ENCODE measurements around the gene TBCK. TPM values are rescaled to one million over a fixed set of nuclear protein-coding genes. Genes with fewer than 3 reads are reported as not detected.

TBCK gene
- total RNA-seq, 1 experiment from 2014 or later = 22.3 TPM

DNA sequence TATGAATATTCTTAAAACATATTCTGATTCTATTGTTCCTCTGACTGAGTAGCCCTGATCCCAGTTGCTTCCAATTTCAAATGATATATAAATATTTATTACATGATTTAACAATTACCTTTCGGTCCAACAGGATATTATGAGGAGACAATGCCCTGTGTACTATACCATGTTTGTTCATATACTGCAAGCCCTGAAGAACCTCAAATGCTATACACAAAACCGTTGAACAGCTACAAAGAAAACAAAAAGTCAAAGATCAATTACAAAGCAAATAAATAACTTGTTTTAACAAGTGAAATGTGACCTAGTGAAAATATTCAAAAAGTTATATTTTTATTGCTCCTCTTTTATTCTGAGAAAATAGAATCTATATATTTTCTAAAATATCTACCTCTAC lies 54.0 kb downstream of the TBCK start:
- TF ChIP-seq, protein P1, sequence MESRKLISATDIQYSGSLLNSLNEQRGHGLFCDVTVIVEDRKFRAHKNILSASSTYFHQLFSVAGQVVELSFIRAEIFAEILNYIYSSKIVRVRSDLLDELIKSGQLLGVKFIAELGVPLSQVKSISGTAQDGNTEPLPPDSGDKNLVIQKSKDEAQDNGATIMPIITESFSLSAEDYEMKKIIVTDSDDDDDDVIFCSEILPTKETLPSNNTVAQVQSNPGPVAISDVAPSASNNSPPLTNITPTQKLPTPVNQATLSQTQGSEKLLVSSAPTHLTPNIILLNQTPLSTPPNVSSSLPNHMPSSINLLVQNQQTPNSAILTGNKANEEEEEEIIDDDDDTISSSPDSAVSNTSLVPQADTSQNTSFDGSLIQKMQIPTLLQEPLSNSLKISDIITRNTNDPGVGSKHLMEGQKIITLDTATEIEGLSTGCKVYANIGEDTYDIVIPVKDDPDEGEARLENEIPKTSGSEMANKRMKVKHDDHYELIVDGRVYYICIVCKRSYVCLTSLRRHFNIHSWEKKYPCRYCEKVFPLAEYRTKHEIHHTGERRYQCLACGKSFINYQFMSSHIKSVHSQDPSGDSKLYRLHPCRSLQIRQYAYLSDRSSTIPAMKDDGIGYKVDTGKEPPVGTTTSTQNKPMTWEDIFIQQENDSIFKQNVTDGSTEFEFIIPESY (IDR thresholded peaks at IDR 0.05; ENCODE audit: extremely low read depth, insufficient replicate concordance, low read length) = no peak
- TF ChIP-seq EGR1 (IDR thresholded peaks at IDR 0.05; ENCODE audit: low read depth) (no peak), EZH2phosphoT487 (IDR thresholded peaks at IDR 0.05; ENCODE audit: borderline replicate concordance) (no peak), TCF7L2 (IDR thresholded peaks at IDR 0.05; ENCODE audit: borderline replicate concordance, extremely low read depth, insufficient read depth, insufficient read length) (no peak), FOSL1 (IDR thresholded peaks at IDR 0.05; ENCODE audit: low read depth) (no peak), CEBPB (IDR thresholded peaks at IDR 0.05; ENCODE audit: low read depth) (no peak), RAD21 (IDR thresholded peaks at IDR 0.05; ENCODE audit: low read depth) (no peak), YY1 (IDR thresholded peaks at IDR 0.05; ENCODE audit: extremely low read depth, insufficient replicate concordance, low read depth, low read length) (no peak), SIN3A (IDR thresholded peaks at IDR 0.05; ENCODE audit: low read depth) (no peak), ELF1 (IDR thresholded peaks at IDR 0.05; ENCODE audit: borderline replicate concordance, low read depth) (no peak), EZH2 (IDR thresholded peaks at IDR 0.05) (no peak), SRF (IDR thresholded peaks at IDR 0.05; ENCODE audit: low read depth) (no peak), SP1 (IDR thresholded peaks at IDR 0.05; ENCODE audit: low read depth) (no peak), CBX3 (IDR thresholded peaks at IDR 0.05; ENCODE audit: low read depth) (no peak), POLR2AphosphoS5 (IDR thresholded peaks at IDR 0.05; ENCODE audit: low read depth, low read length) (no peak)
- TF ChIP-seq, protein P2, sequence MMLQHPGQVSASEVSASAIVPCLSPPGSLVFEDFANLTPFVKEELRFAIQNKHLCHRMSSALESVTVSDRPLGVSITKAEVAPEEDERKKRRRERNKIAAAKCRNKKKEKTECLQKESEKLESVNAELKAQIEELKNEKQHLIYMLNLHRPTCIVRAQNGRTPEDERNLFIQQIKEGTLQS (IDR thresholded peaks at IDR 0.05) = no peak
- TF ChIP-seq, protein P3, sequence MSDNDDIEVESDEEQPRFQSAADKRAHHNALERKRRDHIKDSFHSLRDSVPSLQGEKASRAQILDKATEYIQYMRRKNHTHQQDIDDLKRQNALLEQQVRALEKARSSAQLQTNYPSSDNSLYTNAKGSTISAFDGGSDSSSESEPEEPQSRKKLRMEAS (IDR thresholded peaks at IDR 0.05) = no peak
- TF ChIP-seq, protein P4, sequence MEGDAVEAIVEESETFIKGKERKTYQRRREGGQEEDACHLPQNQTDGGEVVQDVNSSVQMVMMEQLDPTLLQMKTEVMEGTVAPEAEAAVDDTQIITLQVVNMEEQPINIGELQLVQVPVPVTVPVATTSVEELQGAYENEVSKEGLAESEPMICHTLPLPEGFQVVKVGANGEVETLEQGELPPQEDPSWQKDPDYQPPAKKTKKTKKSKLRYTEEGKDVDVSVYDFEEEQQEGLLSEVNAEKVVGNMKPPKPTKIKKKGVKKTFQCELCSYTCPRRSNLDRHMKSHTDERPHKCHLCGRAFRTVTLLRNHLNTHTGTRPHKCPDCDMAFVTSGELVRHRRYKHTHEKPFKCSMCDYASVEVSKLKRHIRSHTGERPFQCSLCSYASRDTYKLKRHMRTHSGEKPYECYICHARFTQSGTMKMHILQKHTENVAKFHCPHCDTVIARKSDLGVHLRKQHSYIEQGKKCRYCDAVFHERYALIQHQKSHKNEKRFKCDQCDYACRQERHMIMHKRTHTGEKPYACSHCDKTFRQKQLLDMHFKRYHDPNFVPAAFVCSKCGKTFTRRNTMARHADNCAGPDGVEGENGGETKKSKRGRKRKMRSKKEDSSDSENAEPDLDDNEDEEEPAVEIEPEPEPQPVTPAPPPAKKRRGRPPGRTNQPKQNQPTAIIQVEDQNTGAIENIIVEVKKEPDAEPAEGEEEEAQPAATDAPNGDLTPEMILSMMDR (IDR thresholded peaks at IDR 0.05 in 2 of 3, conservative IDR thresholded peaks at IDR 0.05 in 1 of 3; ENCODE audit: borderline replicate concordance in 1 of 3, insufficient read depth in 1 of 3, low read depth in 2 of 3, low read length in 2 of 3) = no peak
- TF ChIP-seq, protein P5, sequence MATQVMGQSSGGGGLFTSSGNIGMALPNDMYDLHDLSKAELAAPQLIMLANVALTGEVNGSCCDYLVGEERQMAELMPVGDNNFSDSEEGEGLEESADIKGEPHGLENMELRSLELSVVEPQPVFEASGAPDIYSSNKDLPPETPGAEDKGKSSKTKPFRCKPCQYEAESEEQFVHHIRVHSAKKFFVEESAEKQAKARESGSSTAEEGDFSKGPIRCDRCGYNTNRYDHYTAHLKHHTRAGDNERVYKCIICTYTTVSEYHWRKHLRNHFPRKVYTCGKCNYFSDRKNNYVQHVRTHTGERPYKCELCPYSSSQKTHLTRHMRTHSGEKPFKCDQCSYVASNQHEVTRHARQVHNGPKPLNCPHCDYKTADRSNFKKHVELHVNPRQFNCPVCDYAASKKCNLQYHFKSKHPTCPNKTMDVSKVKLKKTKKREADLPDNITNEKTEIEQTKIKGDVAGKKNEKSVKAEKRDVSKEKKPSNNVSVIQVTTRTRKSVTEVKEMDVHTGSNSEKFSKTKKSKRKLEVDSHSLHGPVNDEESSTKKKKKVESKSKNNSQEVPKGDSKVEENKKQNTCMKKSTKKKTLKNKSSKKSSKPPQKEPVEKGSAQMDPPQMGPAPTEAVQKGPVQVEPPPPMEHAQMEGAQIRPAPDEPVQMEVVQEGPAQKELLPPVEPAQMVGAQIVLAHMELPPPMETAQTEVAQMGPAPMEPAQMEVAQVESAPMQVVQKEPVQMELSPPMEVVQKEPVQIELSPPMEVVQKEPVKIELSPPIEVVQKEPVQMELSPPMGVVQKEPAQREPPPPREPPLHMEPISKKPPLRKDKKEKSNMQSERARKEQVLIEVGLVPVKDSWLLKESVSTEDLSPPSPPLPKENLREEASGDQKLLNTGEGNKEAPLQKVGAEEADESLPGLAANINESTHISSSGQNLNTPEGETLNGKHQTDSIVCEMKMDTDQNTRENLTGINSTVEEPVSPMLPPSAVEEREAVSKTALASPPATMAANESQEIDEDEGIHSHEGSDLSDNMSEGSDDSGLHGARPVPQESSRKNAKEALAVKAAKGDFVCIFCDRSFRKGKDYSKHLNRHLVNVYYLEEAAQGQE (IDR thresholded peaks at IDR 0.05; ENCODE audit: low read depth) = no peak
- no peak overlapping the region for H3K9ac ChIP-seq (ENCODE audit: low read length)
- no TSS peak for BruUV-seq (replicated peaks)
- no peaks in the 10 kb centered on the region for H4K20me1 ChIP-seq (ENCODE audit: insufficient read depth)
- H3K27ac ChIP-seq (ENCODE audit: low read depth, low read length) = no peak overlapping the region
- intact Hi-C loops (cut with micrococcal nuclease) = no loop called here
- DNase-seq (ENCODE audit: low read depth, low spot score) = no peak
- no peaks in the 10 kb centered on the region for H3K9me2 ChIP-seq (ENCODE audit: insufficient read depth)
- CTCF ChIA-PET = no interaction called here
- H3K4me3 ChIP-seq (replicated peaks in 1 of 2; ENCODE audit: low read depth in 1 of 2, low read length in 2 of 2) = no peak overlapping the region
- no peak overlapping the region for H2AFZ ChIP-seq (ENCODE audit: low read depth, low read length, poor library complexity, severe bottlenecking)
- H3K4me1 ChIP-seq (ENCODE audit: control insufficient read depth in 1 of 2, insufficient read depth in 2 of 2, low read length in 2 of 2) = peaks cover 0 to 5% of the 10 kb centered on the region in 2 experiments; a peak in 2 of 4 replicates
- POLR2A ChIA-PET = no interaction called here
- H3K9me3 ChIP-seq (ENCODE audit: control insufficient read depth in 1 of 2, insufficient read depth in 1 of 2, low read depth in 1 of 2, low read length in 2 of 2) = no peaks in the 10 kb centered on the region
- H3K27me3 ChIP-seq (ENCODE audit: insufficient read depth, low read length) = no peaks in the 10 kb centered on the region
- no peaks in the 10 kb centered on the region for H3K36me3 ChIP-seq (ENCODE audit: control insufficient read depth in 1 of 2, insufficient read depth in 2 of 2, low read length in 2 of 2)
- no peak overlapping the region for H3K4me2 ChIP-seq (ENCODE audit: low read length)
- no peaks in the 10 kb centered on the region for H3K79me2 ChIP-seq (ENCODE audit: insufficient read depth, low read length)
- RAD21 ChIA-PET (ENCODE audit: low non-redundant PET in 1 of 2, low total read pairs in 2 of 2, uncharacterized antibody in 2 of 2, unreplicated experiment in 2 of 2) = no interaction called here
- no peak for ATAC-seq
